Fibroblast of villous mesenchyme (primary cell): ENCODE results near the gene EAPP. TPM values are rescaled to one million over a fixed set of nuclear protein-coding genes. Genes with fewer than 3 reads are reported as not detected.
"Not testable (repeated sequence)": the region's sequence is repeated elsewhere in the genome, so short reads cannot be mapped to it uniquely, and the experiment has no call there.

ENCODE experiments used
- DNase-seq: peaks from one replicate; pipeline ENCODE4 v3.0.0-alpha.2; 2010; ENCODE audit warnings: low read depth
- H3K4me3 ChIP-seq: 2 replicates; pipeline ENCODE4 v1.5.1; 2011; ENCODE audit warnings: low read depth, mild to moderate bottlenecking, low read length
- CTCF ChIP-seq: IDR thresholded peaks from 2 replicates; pipeline ENCODE4 v1.5.1; 2012; ENCODE audit warnings: low read depth, mild to moderate bottlenecking, low read length; ENCODE audit not compliant: insufficient read depth
- total RNA-seq: library from RNA; depleted of rRNA; stranded (reverse); fragments of >200 nt; gene quantifications from 2 replicates; pipeline ENCODE4 v1.2.3, GENCODE V29; 2012

EAPP gene
- total RNA-seq, 1 donor: 37.1 TPM

- DNase-seq: no peak
- H3K4me3 ChIP-seq: no peak overlapping the region
- TF ChIP-seq CTCF: no peak
These were observed 29.3 kb upstream of the EAPP start for GRCh38 chr14:34568803-34569202.

GRCh38 chr14:34562776-34563150 is 23.3 kb upstream of the EAPP start:
- no peak overlapping the region for H3K4me3 ChIP-seq
- no peak for TF ChIP-seq CTCF
- DNase-seq: no peak

- not testable (repeated sequence) for H3K4me3 ChIP-seq, DNase-seq
These were observed 22.7 kb upstream of the EAPP start for GRCh38 chr14:34562037-34562775.

- not testable (repeated sequence) for DNase-seq
These were observed 17.0 kb upstream of the EAPP start for GRCh38 chr14:34556498-34556829.

GRCh38 chr14:34555583-34556497 is 16.3 kb upstream of the EAPP start:
- not testable (repeated sequence) for H3K4me3 ChIP-seq, DNase-seq

More at GRCh38 chr14:34556498-34556829, 17.0 kb upstream of the EAPP start:
- H3K4me3 ChIP-seq: not testable (repeated sequence)

GRCh38 chr14:34554540-34555250 is 15.2 kb upstream of the EAPP start:
- TF ChIP-seq CTCF: no peak
- no peak overlapping the region for H3K4me3 ChIP-seq
- DNase-seq: no peak

- DNase-seq, H3K4me3 ChIP-seq: not testable (repeated sequence)
These were observed 9.9 kb upstream of the EAPP start for GRCh38 chr14:34549276-34549966.

GRCh38 chr14:34548472-34548981 is 9.0 kb upstream of the EAPP start:
- no peak for TF ChIP-seq CTCF
- no peak for DNase-seq
- no peak overlapping the region for H3K4me3 ChIP-seq

- not testable (repeated sequence) for H3K4me3 ChIP-seq, DNase-seq
These were observed 7.6 kb upstream of the EAPP start for GRCh38 chr14:34547136-34547520.

GRCh38 chr14:34546272-34547135 is 7.0 kb upstream of the EAPP start:
- H3K4me3 ChIP-seq, DNase-seq: not testable (repeated sequence)

- DNase-seq: not testable (repeated sequence)
These were observed 919 bp upstream of the EAPP start for GRCh38 chr14:34540181-34541059.

More at GRCh38 chr14:34540181-34541059, 919 bp upstream of the EAPP start:
- peak overlapping the region; percentile 96 for H3K4me3 ChIP-seq
